C4-2B (cell line): Measurements from ENCODE around the gene PHACTR1.

Source experiments
- ZFX ChIP-seq: fragments of 450-650 bp; IDR thresholded peaks from 2 replicates; pipeline ENCODE4 v1.6.1; 2017
- TF ChIP-seq, protein P1 (sequence below): fragments of 450-650 bp; conservative IDR thresholded peaks from 2 replicates; pipeline ENCODE4 v1.5.1; 2017; ENCODE audit warnings: mild to moderate bottlenecking

DNA sequence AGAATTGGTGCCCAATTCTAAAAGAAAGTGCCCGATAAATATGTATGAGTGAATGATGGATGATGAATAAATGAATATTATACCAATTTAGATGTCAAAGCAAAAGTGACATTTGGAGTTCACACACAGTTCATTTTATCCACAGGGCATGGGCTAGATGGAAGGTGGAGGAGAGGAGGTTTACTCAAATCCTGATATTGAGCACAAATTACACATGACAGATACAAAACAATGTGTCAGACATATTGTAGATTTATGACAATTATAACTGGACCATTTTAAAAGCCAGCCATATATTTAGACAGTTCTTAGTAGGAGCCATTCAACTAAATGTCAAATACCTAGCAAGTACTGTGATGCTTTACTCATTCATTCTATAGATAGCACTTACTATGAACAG lies 23.4 kb upstream of the PHACTR1 start:
- TF ChIP-seq, protein P1, sequence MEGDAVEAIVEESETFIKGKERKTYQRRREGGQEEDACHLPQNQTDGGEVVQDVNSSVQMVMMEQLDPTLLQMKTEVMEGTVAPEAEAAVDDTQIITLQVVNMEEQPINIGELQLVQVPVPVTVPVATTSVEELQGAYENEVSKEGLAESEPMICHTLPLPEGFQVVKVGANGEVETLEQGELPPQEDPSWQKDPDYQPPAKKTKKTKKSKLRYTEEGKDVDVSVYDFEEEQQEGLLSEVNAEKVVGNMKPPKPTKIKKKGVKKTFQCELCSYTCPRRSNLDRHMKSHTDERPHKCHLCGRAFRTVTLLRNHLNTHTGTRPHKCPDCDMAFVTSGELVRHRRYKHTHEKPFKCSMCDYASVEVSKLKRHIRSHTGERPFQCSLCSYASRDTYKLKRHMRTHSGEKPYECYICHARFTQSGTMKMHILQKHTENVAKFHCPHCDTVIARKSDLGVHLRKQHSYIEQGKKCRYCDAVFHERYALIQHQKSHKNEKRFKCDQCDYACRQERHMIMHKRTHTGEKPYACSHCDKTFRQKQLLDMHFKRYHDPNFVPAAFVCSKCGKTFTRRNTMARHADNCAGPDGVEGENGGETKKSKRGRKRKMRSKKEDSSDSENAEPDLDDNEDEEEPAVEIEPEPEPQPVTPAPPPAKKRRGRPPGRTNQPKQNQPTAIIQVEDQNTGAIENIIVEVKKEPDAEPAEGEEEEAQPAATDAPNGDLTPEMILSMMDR, result no peak
- TF ChIP-seq ZFX, result no peak
